C4-2B (cell line): ENCODE measurements around the gene CNGA1.

ENCODE experiments used
- CTCF ChIP-seq: fragments of 450-650 bp; conservative IDR thresholded peaks from 2 replicates; pipeline ENCODE4 v1.5.1; 2017; ENCODE audit warnings: mild to moderate bottlenecking
- ZFX ChIP-seq: fragments of 450-650 bp; IDR thresholded peaks from 2 replicates; pipeline ENCODE4 v1.6.1; 2017

DNA sequence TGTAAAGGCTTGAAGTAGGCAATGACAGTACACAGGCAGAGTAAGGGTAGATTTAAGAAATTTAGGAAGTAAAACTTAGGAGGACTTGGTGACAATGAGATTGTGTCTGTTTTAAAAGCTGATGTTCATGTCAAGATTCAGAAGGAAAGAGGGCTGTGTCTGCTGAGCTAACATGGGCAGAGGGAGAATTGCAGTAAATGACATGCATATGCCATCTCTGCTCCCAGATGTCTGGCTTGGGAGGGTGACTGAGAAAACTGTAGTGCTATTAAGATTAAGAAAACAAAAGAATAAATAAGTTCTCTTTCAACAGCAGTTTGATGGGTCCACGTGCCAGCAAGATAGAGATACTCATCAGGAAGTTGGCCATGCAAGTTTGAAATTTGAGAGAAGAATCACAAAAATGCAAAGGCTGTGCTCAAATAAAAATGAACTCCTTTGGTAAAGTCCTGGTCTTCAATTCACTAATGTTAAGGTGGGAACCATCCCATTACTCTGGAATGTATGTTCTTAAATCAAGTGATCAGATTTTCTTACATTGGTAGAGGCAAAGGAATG lies 109.3 kb downstream of the CNGA1 start:
- no peak for TF ChIP-seq CTCF
- no peak for TF ChIP-seq ZFX
